Measurements from ENCODE around the gene FNBP1. TPM values are rescaled to one million over a fixed set of nuclear protein-coding genes. Genes with fewer than 3 reads are reported as not detected.
A peak's percentile ranks its signal among the peaks of the same experiment; 100 is the strongest.
"Not testable (repeated sequence)": the region's sequence is repeated elsewhere in the genome, so short reads cannot be mapped to it uniquely, and the experiment has no call there.

Gene FNBP1
- total RNA-seq, 1 donor from 2014 or later = 47.1 TPM

- TF ChIP-seq POLR2AphosphoS5 (IDR thresholded peaks at IDR 0.05; ENCODE audit: insufficient read depth in 1 of 2, low read depth in 1 of 2) (no peak), POLR2A (IDR thresholded peaks at IDR 0.05) (no peak), CTCF (IDR thresholded peaks at IDR 0.05) (no peak)
- Histone ChIP-seq H3K4me3 (no peak overlapping the region), H3K27me3 (no peaks in the 10 kb centered on the region), H3K36me3 (no peaks in the 10 kb centered on the region), H3K9me3 (no peaks in the 10 kb centered on the region), H3K4me1 (peaks cover 30% of the 10 kb centered on the region), H3K27ac (no peak overlapping the region)
- DNase-seq (ENCODE audit: extremely low spot score in 2 of 2) = no peak
- intact Hi-C loops (cut with DNase I) = no loop called here
Measured at GRCh38 chr9:129988607-129989361, 54.2 kb downstream of the FNBP1 start.

GRCh38 chr9:129987941-129988340 lies 55.0 kb downstream of the FNBP1 start:
- Histone ChIP-seq H3K9me3 (no peaks in the 10 kb centered on the region), H3K4me1 (peaks cover 38% of the 10 kb centered on the region), H3K27me3 (no peaks in the 10 kb centered on the region), H3K4me3 (no peak overlapping the region), H3K27ac (no peak overlapping the region), H3K36me3 (no peaks in the 10 kb centered on the region)
- no peak for DNase-seq (ENCODE audit: extremely low spot score in 2 of 2)
- TF ChIP-seq POLR2A (IDR thresholded peaks at IDR 0.05) (no peak), POLR2AphosphoS5 (IDR thresholded peaks at IDR 0.05; ENCODE audit: insufficient read depth in 1 of 2, low read depth in 1 of 2) (no peak), CTCF (IDR thresholded peaks at IDR 0.05) (no peak)
- intact Hi-C loops (cut with DNase I) = no loop called here

GRCh38 chr9:129987047-129987446 lies 55.9 kb downstream of the FNBP1 start:
- intact Hi-C loops (cut with DNase I) = no loop called here
- Histone ChIP-seq H3K27me3 (no peaks in the 10 kb centered on the region), H3K4me3 (no peak overlapping the region), H3K36me3 (no peaks in the 10 kb centered on the region), H3K9me3 (no peaks in the 10 kb centered on the region), H3K27ac (no peak overlapping the region), H3K4me1 (peaks cover 38% of the 10 kb centered on the region)
- TF ChIP-seq POLR2AphosphoS5 (IDR thresholded peaks at IDR 0.05; ENCODE audit: insufficient read depth in 1 of 2, low read depth in 1 of 2) (no peak), CTCF (IDR thresholded peaks at IDR 0.05) (no peak), POLR2A (IDR thresholded peaks at IDR 0.05) (no peak)
- DNase-seq (ENCODE audit: extremely low spot score in 2 of 2) = no peak

GRCh38 chr9:129984589-129984988 lies 58.4 kb downstream of the FNBP1 start:
- Histone ChIP-seq H3K27ac (peak overlapping the region; percentile 63), H3K4me1 (peaks cover 22% of the 10 kb centered on the region)
- H3K27me3 ChIP-seq; H3K9me3 ChIP-seq; intact Hi-C loops (cut with DNase I); DNase-seq (ENCODE audit: extremely low spot score in 2 of 2); H3K4me3 ChIP-seq; H3K36me3 ChIP-seq: not testable (repeated sequence)

- Histone ChIP-seq H3K27me3 (no peaks in the 10 kb centered on the region), H3K9me3 (no peaks in the 10 kb centered on the region), H3K4me3 (no peak overlapping the region), H3K36me3 (peaks cover 0 to 2% of the 10 kb centered on the region in 2 donors), H3K4me1 (peaks cover 16% of the 10 kb centered on the region), H3K27ac (peak overlapping the region; percentile 64)
- TF ChIP-seq POLR2AphosphoS5 (IDR thresholded peaks at IDR 0.05; ENCODE audit: insufficient read depth in 1 of 2, low read depth in 1 of 2) = no peak
- no peak for TF ChIP-seq CTCF (IDR thresholded peaks at IDR 0.05)
- TF ChIP-seq POLR2A (IDR thresholded peaks at IDR 0.05) = no peak
- DNase-seq (ENCODE audit: extremely low spot score in 2 of 2) = no peak
- intact Hi-C loops (cut with DNase I) = no loop called here
Measured at GRCh38 chr9:129983891-129984290, 59.1 kb downstream of the FNBP1 start.

Measured in vagina (tissue), 2 donors.